Kidney epithelial cell (primary cell): ENCODE measurements around the gene NTM. TPM values are rescaled to one million over a fixed set of nuclear protein-coding genes. Genes with fewer than 3 reads are reported as not detected.

ENCODE experiments used
- DNase-seq: peaks from one replicate; pipeline ENCODE4 v3.0.0-alpha.2; 2010; ENCODE audit warnings: low read depth
- H3K27me3 ChIP-seq: 2 replicates; pipeline ENCODE4 v1.6.0; 2011; ENCODE audit warnings: low read length; ENCODE audit not compliant: control insufficient read depth, insufficient read depth
- H3K36me3 ChIP-seq: 2 replicates; pipeline ENCODE4 v1.5.1; 2011; ENCODE audit warnings: low read length; ENCODE audit not compliant: control insufficient read depth, insufficient read depth
- H3K4me3 ChIP-seq: 2 replicates; pipeline ENCODE4 v1.5.1; 2011; ENCODE audit warnings: low read depth, mild to moderate bottlenecking, control low read depth, low read length
- total RNA-seq: library from RNA; depleted of rRNA; stranded (reverse); fragments of >200 nt; gene quantifications from 2 replicates; pipeline ENCODE4 v1.2.3, GENCODE V29; 2015
- TF ChIP-seq, protein P1 (sequence below): IDR thresholded peaks from 2 replicates; pipeline ENCODE4 v1.5.1; 2011; ENCODE audit warnings: mild to moderate bottlenecking, moderate library complexity, low read length, control low read depth, inconsistent platforms; ENCODE audit not compliant: insufficient read depth, poor library complexity, severe bottlenecking

Gene NTM
- total RNA-seq, 1 donor from 2014 or later = 111 TPM

DNA sequence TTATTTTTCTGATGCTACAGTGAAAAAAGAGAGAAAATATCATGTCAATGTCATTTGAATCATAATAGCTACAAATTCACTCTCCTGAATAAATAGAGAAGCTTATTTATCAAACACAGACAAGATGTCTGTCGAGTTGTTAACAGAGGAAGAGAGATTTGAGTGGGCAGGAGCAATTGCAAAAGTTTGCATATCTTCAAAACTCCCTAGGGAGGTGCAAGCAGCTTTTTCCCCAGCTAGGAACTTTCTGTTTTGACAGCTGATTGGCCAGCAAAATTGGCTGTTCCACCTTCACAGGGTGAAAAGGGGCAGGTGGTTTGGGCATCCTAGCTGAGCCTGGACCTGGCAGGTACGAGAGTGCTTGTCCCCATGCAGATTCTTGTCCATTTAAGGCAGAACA lies 98.2 kb downstream of the NTM start:
- H3K36me3 ChIP-seq = no peaks in the 10 kb centered on the region
- H3K4me3 ChIP-seq = no peak overlapping the region
- H3K27me3 ChIP-seq = peaks cover 6% of the 10 kb centered on the region
- DNase-seq = no peak
- TF ChIP-seq, protein P1, sequence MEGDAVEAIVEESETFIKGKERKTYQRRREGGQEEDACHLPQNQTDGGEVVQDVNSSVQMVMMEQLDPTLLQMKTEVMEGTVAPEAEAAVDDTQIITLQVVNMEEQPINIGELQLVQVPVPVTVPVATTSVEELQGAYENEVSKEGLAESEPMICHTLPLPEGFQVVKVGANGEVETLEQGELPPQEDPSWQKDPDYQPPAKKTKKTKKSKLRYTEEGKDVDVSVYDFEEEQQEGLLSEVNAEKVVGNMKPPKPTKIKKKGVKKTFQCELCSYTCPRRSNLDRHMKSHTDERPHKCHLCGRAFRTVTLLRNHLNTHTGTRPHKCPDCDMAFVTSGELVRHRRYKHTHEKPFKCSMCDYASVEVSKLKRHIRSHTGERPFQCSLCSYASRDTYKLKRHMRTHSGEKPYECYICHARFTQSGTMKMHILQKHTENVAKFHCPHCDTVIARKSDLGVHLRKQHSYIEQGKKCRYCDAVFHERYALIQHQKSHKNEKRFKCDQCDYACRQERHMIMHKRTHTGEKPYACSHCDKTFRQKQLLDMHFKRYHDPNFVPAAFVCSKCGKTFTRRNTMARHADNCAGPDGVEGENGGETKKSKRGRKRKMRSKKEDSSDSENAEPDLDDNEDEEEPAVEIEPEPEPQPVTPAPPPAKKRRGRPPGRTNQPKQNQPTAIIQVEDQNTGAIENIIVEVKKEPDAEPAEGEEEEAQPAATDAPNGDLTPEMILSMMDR = no peak

DNA sequence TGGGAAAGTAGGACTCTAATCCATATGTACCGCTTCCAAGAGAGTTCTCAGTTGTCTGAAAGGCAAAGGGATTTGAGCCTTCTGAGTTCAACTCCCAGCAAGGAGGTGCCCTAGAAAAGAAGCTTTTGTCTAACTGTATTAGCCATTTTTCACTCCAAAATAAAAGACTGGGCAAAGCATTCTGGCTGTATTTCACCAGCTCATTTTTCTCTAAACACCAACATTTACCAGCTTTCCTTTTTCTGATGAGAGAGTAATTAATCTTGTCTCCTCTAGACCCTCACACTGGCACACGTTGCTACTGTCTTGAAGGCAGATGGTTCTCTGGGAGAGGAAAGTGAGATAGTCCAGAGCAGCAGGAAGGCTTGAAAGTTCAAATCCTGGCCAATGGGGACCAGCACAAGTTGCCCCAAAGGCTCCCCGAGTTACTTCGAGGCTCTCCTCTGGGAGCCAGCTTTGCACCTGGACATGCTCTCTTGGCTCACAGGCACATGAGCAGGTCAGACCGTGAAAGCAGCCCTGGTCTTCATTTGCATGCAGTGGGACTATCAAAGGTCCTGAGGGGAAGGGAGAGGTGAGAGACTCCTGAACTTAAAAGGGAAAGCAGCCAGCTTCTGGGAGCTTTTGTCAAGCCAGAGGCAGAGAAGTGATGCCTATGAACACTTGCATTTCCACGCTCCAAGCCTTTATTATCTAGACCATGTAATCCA lies 100.0 kb downstream of the NTM start:
- Histone ChIP-seq H3K27me3 (no peaks in the 10 kb centered on the region), H3K4me3 (no peak overlapping the region), H3K36me3 (no peaks in the 10 kb centered on the region)
- TF ChIP-seq, protein P1 = no peak
- DNase-seq = no peak

DNA sequence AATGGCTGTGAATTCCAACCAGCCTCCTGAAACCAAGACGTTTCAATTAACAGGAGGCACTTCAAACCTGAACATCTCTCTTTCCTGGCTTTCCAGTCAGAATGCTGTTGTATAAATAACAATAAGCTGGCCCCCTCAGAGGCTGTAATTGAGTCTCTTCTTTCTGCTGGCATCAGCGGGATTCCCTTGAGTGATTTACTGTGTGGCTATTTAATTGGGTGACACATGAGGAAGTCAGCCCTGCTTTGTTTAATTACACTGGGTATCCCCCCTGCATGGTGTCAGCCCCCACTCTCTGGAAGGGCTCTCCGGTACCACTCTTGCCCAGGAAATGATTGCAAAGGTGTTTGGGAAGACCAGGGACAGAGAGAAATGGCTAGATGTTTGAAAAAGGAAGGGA lies 101.6 kb downstream of the NTM start:
- no peak for DNase-seq
- TF ChIP-seq, protein P1 = no peak
- Histone ChIP-seq H3K27me3 (no peaks in the 10 kb centered on the region), H3K4me3 (no peak overlapping the region), H3K36me3 (no peaks in the 10 kb centered on the region)

DNA sequence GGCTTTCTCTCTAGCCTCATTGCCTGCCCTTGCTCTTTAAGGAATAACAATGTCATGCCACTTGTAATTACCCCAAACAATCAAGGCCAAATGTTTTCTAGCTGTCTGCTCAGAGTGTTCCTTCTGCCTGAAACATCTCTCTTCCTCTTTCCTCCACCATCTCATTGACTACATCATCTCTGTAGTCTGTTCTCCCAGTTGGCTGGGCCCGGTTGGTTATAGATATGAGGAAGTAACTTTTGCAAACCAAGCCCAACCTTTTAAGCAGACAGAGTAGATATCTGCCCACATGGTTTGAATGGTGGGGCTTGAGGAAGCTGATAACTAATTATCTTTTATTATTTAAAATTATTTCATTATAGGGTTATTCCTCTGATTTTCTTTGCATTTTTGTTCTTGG lies 104.5 kb downstream of the NTM start:
- H3K4me3 ChIP-seq = no peak overlapping the region
- no peaks in the 10 kb centered on the region for H3K36me3 ChIP-seq
- no peaks in the 10 kb centered on the region for H3K27me3 ChIP-seq
- DNase-seq = no peak
- TF ChIP-seq, protein P1 = no peak

DNA sequence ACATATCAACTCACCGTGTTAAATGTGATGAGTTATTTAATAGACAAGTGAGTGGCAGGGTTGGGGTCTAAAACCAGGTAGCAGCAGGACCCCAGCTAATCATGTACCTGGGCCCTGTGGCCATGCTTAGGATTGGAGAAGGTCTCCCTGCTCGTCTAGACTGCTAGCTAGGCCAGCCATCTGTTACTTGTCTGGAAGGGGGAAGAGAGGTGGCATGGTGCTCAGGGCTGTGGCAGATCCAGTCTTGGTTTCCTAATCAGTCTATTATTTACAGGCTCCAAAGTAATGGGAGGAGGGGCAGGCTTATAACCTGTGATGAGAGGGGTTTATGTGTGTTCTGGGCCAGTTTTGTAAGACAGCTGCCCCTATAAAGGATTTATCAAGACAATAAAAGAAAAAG lies 105.9 kb downstream of the NTM start:
- DNase-seq = no peak
- TF ChIP-seq, protein P1 = no peak
- no peak overlapping the region for H3K4me3 ChIP-seq

DNA sequence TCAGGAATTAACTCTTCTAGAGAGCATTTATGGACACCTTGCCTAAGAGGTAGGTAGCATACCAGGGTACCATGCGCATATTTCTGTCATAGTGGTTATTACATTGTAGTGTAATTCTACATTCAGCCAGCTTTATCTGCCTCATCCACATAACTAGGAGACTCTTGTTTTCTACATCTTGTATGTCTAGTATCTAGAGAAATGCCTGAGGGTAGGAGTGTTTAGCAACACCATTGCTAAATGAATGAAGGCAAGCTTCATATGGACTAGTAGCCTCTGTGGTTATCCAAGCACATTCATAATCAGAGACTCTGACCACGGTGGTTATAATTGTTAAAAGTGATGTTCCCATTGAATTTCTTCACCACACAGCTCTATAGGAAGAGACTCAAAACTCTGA lies 107.9 kb downstream of the NTM start:
- Histone ChIP-seq H3K27me3 (no peaks in the 10 kb centered on the region), H3K36me3 (no peaks in the 10 kb centered on the region), H3K4me3 (no peak overlapping the region)
- no peak for DNase-seq
- TF ChIP-seq, protein P1 = no peak

More for the DNA sequence above, 105.9 kb downstream of the NTM start:
- no peaks in the 10 kb centered on the region for H3K36me3 ChIP-seq
- H3K27me3 ChIP-seq = no peaks in the 10 kb centered on the region
